H9 (cell line): ENCODE measurements around the gene L3MBTL4. TPM values are rescaled to one million over a fixed set of nuclear protein-coding genes. Genes with fewer than 3 reads are reported as not detected.

Experiments used
- DNase-seq: peaks from one replicate; pipeline ENCODE4 v3.0.0-alpha.2; 2017
- H2AFZ ChIP-seq: one replicate; pipeline ENCODE4 v1.6.1; 2013; ENCODE audit warnings: mild to moderate bottlenecking, low read length, control low read depth, moderate library complexity
- H2AK5ac ChIP-seq: 2 replicates; pipeline ENCODE4 v1.6.1; 2013; ENCODE audit warnings: low read length, control low read depth, mixed read lengths; ENCODE audit not compliant: insufficient read length
- H2BK120ac ChIP-seq: one replicate; pipeline ENCODE4 v1.6.1; 2013; ENCODE audit warnings: low read depth, mild to moderate bottlenecking, low read length, control low read depth, inconsistent platforms; ENCODE audit not compliant: poor library complexity, severe bottlenecking
- H2BK12ac ChIP-seq: 2 replicates; pipeline ENCODE4 v1.6.1; 2013; ENCODE audit warnings: low read length, control low read depth, mixed read lengths, low read depth; ENCODE audit not compliant: insufficient read length
- H2BK15ac ChIP-seq: 2 replicates; pipeline ENCODE4 v1.6.1; 2013; ENCODE audit warnings: low read depth, low read length, control low read depth
- H2BK20ac ChIP-seq: one replicate; pipeline ENCODE4 v1.6.1; 2013; ENCODE audit warnings: low read depth, mild to moderate bottlenecking, low read length, control low read depth, inconsistent platforms; ENCODE audit not compliant: poor library complexity, severe bottlenecking
- H2BK5ac ChIP-seq: 2 replicates; pipeline ENCODE4 v1.6.1; 2013; ENCODE audit warnings: low read length, control low read depth, mixed read lengths; ENCODE audit not compliant: insufficient read length
- H3K14ac ChIP-seq: 2 replicates; pipeline ENCODE4 v1.6.1; 2013; ENCODE audit warnings: low read length, control low read depth; ENCODE audit not compliant: insufficient read depth
- H3K18ac ChIP-seq: 2 replicates; pipeline ENCODE4 v1.6.1; 2013; ENCODE audit warnings: low read depth, mild to moderate bottlenecking, mixed read lengths, low read length, control low read depth; ENCODE audit not compliant: insufficient read length
- H3K23ac ChIP-seq: 2 replicates; pipeline ENCODE4 v1.6.1; 2013; ENCODE audit warnings: low read length, control low read depth, mixed read lengths, low read depth; ENCODE audit not compliant: insufficient read length
- H3K23me2 ChIP-seq: 2 replicates; pipeline ENCODE4 v1.6.1; 2013; ENCODE audit warnings: low read depth, mild to moderate bottlenecking, mixed read lengths, low read length, control low read depth; ENCODE audit not compliant: insufficient read length, poor library complexity, severe bottlenecking
- H3K27ac ChIP-seq: 2 replicates; pipeline ENCODE4 v1.5.1; 2013; ENCODE audit warnings: low read length, control low read depth, mixed read lengths, low read depth; ENCODE audit not compliant: insufficient read length
- H3K27me3 ChIP-seq: 2 replicates; pipeline ENCODE4 v1.6.1; 2013; ENCODE audit warnings: low read length, control low read depth, inconsistent platforms; ENCODE audit not compliant: insufficient read depth
- H3K4ac ChIP-seq: 2 replicates; pipeline ENCODE4 v1.6.1; 2013; ENCODE audit warnings: low read depth, mild to moderate bottlenecking, control low read depth, inconsistent platforms, low read length, moderate library complexity
- H3K4me1 ChIP-seq: 2 replicates; pipeline ENCODE4 v1.6.1; 2013; ENCODE audit warnings: low read length, control low read depth, inconsistent platforms; ENCODE audit not compliant: insufficient read depth
- H3K4me2 ChIP-seq: 2 replicates; pipeline ENCODE4 v1.6.1; 2013; ENCODE audit warnings: low read length, control low read depth, mixed read lengths; ENCODE audit not compliant: insufficient read length, insufficient read depth
- H3K56ac ChIP-seq: 2 replicates; pipeline ENCODE4 v1.6.1; 2013; ENCODE audit warnings: low read depth, mild to moderate bottlenecking, mixed read lengths, low read length, control low read depth; ENCODE audit not compliant: insufficient read length
- H3K79me1 ChIP-seq: 2 replicates; pipeline ENCODE4 v1.6.1; 2013; ENCODE audit warnings: low read depth, mild to moderate bottlenecking, moderate library complexity, low read length, control low read depth, inconsistent platforms; ENCODE audit not compliant: insufficient read depth, poor library complexity, severe bottlenecking
- H3K79me2 ChIP-seq: 2 replicates; pipeline ENCODE4 v1.6.1; 2013; ENCODE audit warnings: low read length, control low read depth, inconsistent platforms; ENCODE audit not compliant: insufficient read depth
- H3K9ac ChIP-seq: 2 replicates; pipeline ENCODE4 v1.6.1; 2013; ENCODE audit warnings: low read length, control low read depth, mixed read lengths; ENCODE audit not compliant: insufficient read length; ENCODE audit errors: extremely low read depth
- H3K9me3 ChIP-seq: one replicate; pipeline ENCODE4 v1.6.1; 2013; ENCODE audit warnings: low read depth, low read length, inconsistent platforms; ENCODE audit not compliant: control insufficient read depth
- H3T11ph ChIP-seq: one replicate; pipeline ENCODE4 v1.6.1; 2013; ENCODE audit warnings: mild to moderate bottlenecking, low read length, control low read depth, inconsistent platforms
- H4K20me1 ChIP-seq: one replicate; pipeline ENCODE4 v1.6.1; 2013; ENCODE audit not compliant: control insufficient read depth, insufficient read length, insufficient read depth
- H4K5ac ChIP-seq: 2 replicates; pipeline ENCODE4 v1.6.1; 2013; ENCODE audit warnings: low read depth, mild to moderate bottlenecking, mixed read lengths, low read length, control low read depth; ENCODE audit not compliant: insufficient read length
- H4K8ac ChIP-seq: replicated peaks from 2 replicates; pipeline ENCODE4 v1.6.1; 2013; ENCODE audit warnings: low read length, control low read depth, mixed read lengths, low read depth; ENCODE audit not compliant: insufficient read length
- H4K91ac ChIP-seq: 2 replicates; pipeline ENCODE4 v1.6.1; 2013; ENCODE audit warnings: low read depth, mild to moderate bottlenecking, moderate library complexity, mixed read lengths, low read length, control low read depth; ENCODE audit not compliant: insufficient read length
- H3K27ac Mint-ChIP-seq, 3 experiments: 2 replicates in 2 of 3; 3 replicates in 1 of 3; pipeline ENCODE4 v1.8.0; 2020 to 2021; ENCODE audit warnings: mixed read lengths in 3 of 3, mild to moderate bottlenecking in 1 of 3, moderate library complexity in 1 of 3
- H3K27me3 Mint-ChIP-seq: 2 replicates; pipeline ENCODE4 v1.8.0; 2021; ENCODE audit warnings: low read depth, mild to moderate bottlenecking, moderate library complexity, mixed read lengths
- H3K36me3 Mint-ChIP-seq, 3 experiments: 2 replicates in 2 of 3; 3 replicates in 1 of 3; pipeline ENCODE4 v1.8.0; 2020 to 2021; ENCODE audit warnings: low read depth in 3 of 3, mixed read lengths in 3 of 3; ENCODE audit not compliant: insufficient read depth in 1 of 3
- H3K4me1 Mint-ChIP-seq, 2 experiments: 2 replicates each; pipeline ENCODE4 v1.8.0; 2020; ENCODE audit warnings: mixed read lengths in 2 of 2
- H3K4me3 Mint-ChIP-seq, 2 experiments: 2 replicates in 1 of 2; 3 replicates in 1 of 2; pipeline ENCODE4 v1.8.0; 2020 to 2021; ENCODE audit warnings: mild to moderate bottlenecking in 2 of 2, mixed read lengths in 2 of 2, moderate library complexity in 1 of 2
- H3K9me3 Mint-ChIP-seq, 2 experiments: 2 replicates in 1 of 2; 3 replicates in 1 of 2; pipeline ENCODE4 v1.8.0; 2020; ENCODE audit warnings: mild to moderate bottlenecking in 2 of 2, mixed read lengths in 2 of 2, moderate library complexity in 1 of 2
- WGBS: extraction: QIAGEN DNeasy Blood & Tissue Kit; methylation state at CpG from one replicate; pipeline ENCODE4 v1.1.7; 2013; ENCODE audit warnings: missing lambda C conversion rate, low lambda C conversion rate, mixed read lengths; ENCODE audit not compliant: insufficient read length; ENCODE audit errors: extremely low coverage; 5-methylcytosine and 5-hydroxymethylcytosine counted together
- total RNA-seq: library from RNA; stranded (reverse); gene quantifications from 2 replicates; pipeline ENCODE4 v1.2.1, GENCODE V29; 2021
- TF ChIP-seq, protein P1 (sequence below): fragments of 200-600 bp; sonication (generic); conservative IDR thresholded peaks from 3 replicates; pipeline ENCODE4 v1.8.0; 2021; ENCODE audit warnings: antibody characterized with exemption, mild to moderate bottlenecking

L3MBTL4 gene
- total RNA-seq, 1 experiment from 2014 or later: 1.9 TPM

DNA sequence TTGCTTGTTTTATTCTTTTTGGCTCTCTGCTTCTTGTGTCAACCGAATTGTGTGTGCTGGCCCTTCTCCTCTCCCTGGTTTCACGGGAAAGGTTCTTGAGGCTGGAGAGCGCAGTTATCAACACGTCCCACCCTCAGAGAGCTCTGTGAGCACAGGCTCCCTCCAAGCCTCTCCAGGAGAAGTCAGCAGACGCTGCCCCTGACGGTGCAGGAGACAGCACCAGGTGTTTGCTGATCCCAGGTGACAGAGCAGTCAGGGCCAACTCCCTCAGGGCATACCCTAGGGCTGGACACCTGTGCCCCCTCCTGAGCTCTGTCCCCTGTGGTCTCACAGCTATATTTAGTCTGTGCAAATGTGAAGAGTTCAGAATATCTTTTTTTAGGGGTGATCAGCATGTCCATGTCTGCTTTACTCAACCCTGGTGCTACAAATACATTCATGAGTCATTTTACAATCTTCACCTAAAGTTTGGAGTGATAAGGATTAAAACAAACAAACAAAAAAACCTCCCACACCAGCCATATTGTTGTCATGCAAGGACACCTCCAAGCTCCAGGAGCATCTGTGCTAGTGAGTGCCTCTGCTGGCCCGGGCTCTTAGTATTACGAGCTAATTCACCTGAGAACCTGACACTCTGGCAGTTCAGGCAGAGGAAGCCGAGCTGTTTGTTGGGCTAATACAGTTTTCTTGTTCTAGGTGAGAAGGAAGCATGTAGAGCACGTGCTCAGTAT lies 453.4 kb downstream of the L3MBTL4 start:
- no peak overlapping the region for H3K14ac ChIP-seq
- H2AFZ ChIP-seq: no peak overlapping the region
- no peak overlapping the region for H4K8ac ChIP-seq
- no peak for DNase-seq
- no peak overlapping the region for H4K5ac ChIP-seq
- no peak overlapping the region for H2BK15ac ChIP-seq
- no peak overlapping the region for H2BK12ac ChIP-seq
- Mint-ChIP-seq H3K9me3 (no peaks in the 10 kb centered on the region), H3K36me3 (no peaks in the 10 kb centered on the region), H3K27me3 (peaks cover 8% of the 10 kb centered on the region), H3K4me1 (peaks cover 22% of the 10 kb centered on the region in 2 experiments), H3K27ac (peak overlapping the region in 1 of 3 experiments; percentile 81; a peak in 1 of 7 replicates), H3K4me3 (no peak overlapping the region)
- no peaks in the 10 kb centered on the region for H3K9me3 ChIP-seq
- no peak overlapping the region for H3K9ac ChIP-seq
- no peak overlapping the region for H3K56ac ChIP-seq
- H4K20me1 ChIP-seq: no peaks in the 10 kb centered on the region
- H3K4ac ChIP-seq: no peak overlapping the region
- TF ChIP-seq, protein P1, sequence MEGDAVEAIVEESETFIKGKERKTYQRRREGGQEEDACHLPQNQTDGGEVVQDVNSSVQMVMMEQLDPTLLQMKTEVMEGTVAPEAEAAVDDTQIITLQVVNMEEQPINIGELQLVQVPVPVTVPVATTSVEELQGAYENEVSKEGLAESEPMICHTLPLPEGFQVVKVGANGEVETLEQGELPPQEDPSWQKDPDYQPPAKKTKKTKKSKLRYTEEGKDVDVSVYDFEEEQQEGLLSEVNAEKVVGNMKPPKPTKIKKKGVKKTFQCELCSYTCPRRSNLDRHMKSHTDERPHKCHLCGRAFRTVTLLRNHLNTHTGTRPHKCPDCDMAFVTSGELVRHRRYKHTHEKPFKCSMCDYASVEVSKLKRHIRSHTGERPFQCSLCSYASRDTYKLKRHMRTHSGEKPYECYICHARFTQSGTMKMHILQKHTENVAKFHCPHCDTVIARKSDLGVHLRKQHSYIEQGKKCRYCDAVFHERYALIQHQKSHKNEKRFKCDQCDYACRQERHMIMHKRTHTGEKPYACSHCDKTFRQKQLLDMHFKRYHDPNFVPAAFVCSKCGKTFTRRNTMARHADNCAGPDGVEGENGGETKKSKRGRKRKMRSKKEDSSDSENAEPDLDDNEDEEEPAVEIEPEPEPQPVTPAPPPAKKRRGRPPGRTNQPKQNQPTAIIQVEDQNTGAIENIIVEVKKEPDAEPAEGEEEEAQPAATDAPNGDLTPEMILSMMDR: no peak
- H3K27me3 ChIP-seq: no peaks in the 10 kb centered on the region
- no peak overlapping the region for H3K27ac ChIP-seq
- no peak overlapping the region for H3K23ac ChIP-seq
- H2BK5ac ChIP-seq: no peak overlapping the region
- H2AK5ac ChIP-seq: no peak overlapping the region
- H4K91ac ChIP-seq: no peak overlapping the region
- no CpG with 5 or more reads among the region's 10 CpGs for WGBS
- no peaks in the 10 kb centered on the region for H3K23me2 ChIP-seq
- no peak overlapping the region for H3K4me2 ChIP-seq
- H3K4me1 ChIP-seq: no peaks in the 10 kb centered on the region
- no peaks in the 10 kb centered on the region for H3K79me1 ChIP-seq
- H2BK20ac ChIP-seq: no peak overlapping the region
- no peak overlapping the region for H2BK120ac ChIP-seq
- H3K18ac ChIP-seq: no peak overlapping the region
- no peak overlapping the region for H3T11ph ChIP-seq
- H3K79me2 ChIP-seq: no peaks in the 10 kb centered on the region
